Adrenal gland (tissue), 5 donors: ENCODE data around the gene BCAT1.

Experiments
- CTCF ChIP-seq, 6 experiments: fragments of 450-650 bp in 4 of 6; fragments of 200-600 bp in 2 of 6; sonication (generic) in 1 of 6; IDR thresholded peaks; 1 replicate in 5 of 6; 2 replicates in 1 of 6; pipeline versions ENCODE4 v1.5.1 to v1.8.0; 2016 to 2021; ENCODE audit warnings: antibody characterized with exemption in 6 of 6, mild to moderate bottlenecking in 2 of 6, moderate library complexity in 1 of 6
- POLR2A ChIP-seq, 2 donors: fragments of 450-650 bp; IDR thresholded peaks; one replicate each; pipeline ENCODE4 v1.6.1; 2017; ENCODE audit warnings: antibody characterized with exemption in 2 of 2, mild to moderate bottlenecking in 2 of 2, moderate library complexity in 1 of 2
- donor health status: DM: no; HTN: no; CAD: no.

- TF ChIP-seq CTCF (IDR thresholded peaks at IDR 0.05) (no peak), POLR2A (IDR thresholded peaks at IDR 0.05) (no peak)
These were observed 52.7 kb downstream of the BCAT1 start for GRCh38 chr12:24896171-24896570.
